GM12878 (cell line): ENCODE measurements around the gene CLDN9. TPM values are rescaled to one million over a fixed set of nuclear protein-coding genes. Genes with fewer than 3 reads are reported as not detected.

Experiments used
- ASH2L ChIP-seq: fragments of 300-600, 200-600 bp; sonication (generic); IDR thresholded peaks from 2 replicates; pipeline ENCODE4 v1.6.1; 2017; ENCODE audit warnings: low read depth, mild to moderate bottlenecking, borderline replicate concordance
- BACH1 ChIP-seq: fragments of 450-650 bp; IDR thresholded peaks from 2 replicates; pipeline ENCODE4 v1.6.1; 2017; ENCODE audit warnings: mild to moderate bottlenecking, borderline replicate concordance
- HCFC1 ChIP-seq: fragments of 150-350 bp; IDR thresholded peaks from 2 replicates; pipeline ENCODE4 v1.6.1; 2014; ENCODE audit warnings: low read length
- HDAC6 ChIP-seq: fragments of 200-600 bp; sonication (generic); IDR thresholded peaks from one replicate; pipeline ENCODE4 v1.8.0; 2017; ENCODE audit warnings: antibody characterized with exemption; ENCODE audit not compliant: unreplicated experiment
- IKZF1 ChIP-seq: fragments of 450-650 bp; conservative IDR thresholded peaks from 2 replicates; pipeline ENCODE4 v1.6.1; 2017; ENCODE audit warnings: antibody characterized with exemption, mild to moderate bottlenecking
- POLR2A ChIP-seq: IDR thresholded peaks from 2 replicates; pipeline ENCODE4 v1.6.1; 2011; ENCODE audit warnings: low read depth, mild to moderate bottlenecking, low read length
- RCOR1 ChIP-seq: conservative IDR thresholded peaks from 2 replicates; pipeline ENCODE4 v1.6.1; 2012; ENCODE audit warnings: low read depth, low read length, improper control_type of control experiment
- RFX5 ChIP-seq: IDR thresholded peaks from 2 replicates; pipeline ENCODE4 v1.6.1; 2011; ENCODE audit warnings: low read depth, low read length, improper control_type of control experiment
- SMC3 ChIP-seq: IDR thresholded peaks from 2 replicates; pipeline ENCODE4 v1.6.1; 2011; ENCODE audit warnings: low read length, improper control_type of control experiment, borderline replicate concordance
- SRF ChIP-seq, 2 experiments: IDR thresholded peaks; 2 replicates each; pipeline ENCODE4 v1.6.1; 2011; ENCODE audit warnings: low read depth in 2 of 2, low read length in 2 of 2, mild to moderate bottlenecking in 1 of 2, moderate library complexity in 1 of 2
- STAT1 ChIP-seq: fragments of 450-650 bp; conservative IDR thresholded peaks from 2 replicates; pipeline ENCODE4 v1.6.1; 2014; ENCODE audit warnings: antibody characterized with exemption, mild to moderate bottlenecking
- TCF7 ChIP-seq: IDR thresholded peaks from 2 replicates; pipeline ENCODE4 v1.6.1; 2014; ENCODE audit warnings: antibody characterized with exemption, borderline replicate concordance
- YY1 ChIP-seq: IDR thresholded peaks from 2 replicates; pipeline ENCODE4 v1.6.1; 2011; ENCODE audit warnings: low read depth, mild to moderate bottlenecking, low read length
- ZNF274 ChIP-seq: IDR thresholded peaks from one replicate; pipeline ENCODE4 v1.8.0; 2011; ENCODE audit not compliant: insufficient read length, insufficient read depth
- polyA plus RNA-seq, 11 experiments: library from polyadenylated mRNA; depleted of rRNA in 4 of 11; unstranded in 6 of 11; stranded (reverse) in 5 of 11; fragments of >200 nt; fragmentation: Nextera tagmentation in 4 of 11; fragmentation: Illumina TruSeq in 1 of 11; extraction: Ambion mirVana in 4 of 11; extraction: Trizol in 1 of 11; gene quantifications; 1 replicate in 1 of 11; 2 replicates in 10 of 11; pipeline versions ENCODE4 v1.2.1 to v1.2.3, GENCODE V29; 2011 to 2016; ENCODE audit warnings: inconsistent platforms in 2 of 11, missing spikeins in 2 of 11, low read depth in 1 of 11
- total RNA-seq, 4 experiments: library from RNA; depleted of rRNA in 3 of 4; stranded (reverse); fragments of >200 nt in 3 of 4; fragmentation: Illumina TruSeq in 1 of 4; extraction: Trizol in 1 of 4; gene quantifications; 2 replicates each; pipeline versions ENCODE4 v1.2.1 to v1.2.3, GENCODE V29; 2013 to 2021
- TF ChIP-seq, protein P1 (sequence below): IDR thresholded peaks from 2 replicates; pipeline ENCODE4 v1.6.1; 2012; ENCODE audit warnings: mild to moderate bottlenecking, low read depth, low read length
- TF ChIP-seq, protein P2 (sequence below): fragments of 450-650 bp; IDR thresholded peaks from 2 replicates; pipeline ENCODE4 v1.6.1; 2017; ENCODE audit warnings: borderline replicate concordance
- TF ChIP-seq, protein P3 (sequence below): fragments of 450-650 bp; IDR thresholded peaks from 2 replicates; pipeline ENCODE4 v1.6.1; 2016; ENCODE audit warnings: mild to moderate bottlenecking
- TF ChIP-seq, protein P4 (sequence below), 3 experiments: IDR thresholded peaks in 2 of 3; conservative IDR thresholded peaks in 1 of 3; 2 replicates each; pipeline ENCODE4 v1.5.1; 2011; ENCODE audit warnings: low read depth in 3 of 3, low read length in 3 of 3, mild to moderate bottlenecking in 3 of 3, control low read depth in 2 of 3, moderate library complexity in 2 of 3, inconsistent platforms in 1 of 3, mixed read lengths in 1 of 3; ENCODE audit not compliant: control insufficient read depth in 2 of 3, insufficient read depth in 1 of 3; ENCODE audit errors: extremely low read depth in 1 of 3
- TF ChIP-seq, protein P5 (sequence below): fragments of 450-650 bp; conservative IDR thresholded peaks from 2 replicates; pipeline ENCODE4 v1.6.1; 2017; ENCODE audit warnings: mild to moderate bottlenecking, moderate library complexity

CLDN9 gene
- total and polyA plus RNA-seq, 10 of the 15 experiments (the other 5 are each of a cell fraction or from before 2014, with no cell fraction given), result not detected

DNA sequence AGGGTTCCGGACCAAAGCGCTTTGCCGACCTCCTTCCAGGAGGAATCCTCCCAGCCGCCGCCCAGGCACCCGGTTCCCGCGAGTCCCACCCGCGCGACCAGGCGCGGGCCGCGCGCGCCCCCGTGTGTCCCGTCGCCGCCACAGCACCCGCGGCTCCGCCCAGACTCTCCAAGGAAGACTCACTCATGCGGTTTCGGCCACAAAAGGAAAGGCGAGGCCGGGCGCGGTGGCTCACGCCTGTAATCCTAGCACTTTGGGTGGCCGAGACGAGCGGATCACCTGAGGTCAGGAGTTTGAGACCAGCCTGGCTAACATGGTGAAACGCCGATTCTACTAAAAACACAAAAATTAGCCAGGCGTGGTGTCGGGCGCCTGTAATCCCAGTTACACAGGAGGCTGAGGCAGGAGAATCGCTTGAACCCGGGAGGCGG lies 29.0 kb upstream of the CLDN9 start (continued):
- TF ChIP-seq, protein P1, sequence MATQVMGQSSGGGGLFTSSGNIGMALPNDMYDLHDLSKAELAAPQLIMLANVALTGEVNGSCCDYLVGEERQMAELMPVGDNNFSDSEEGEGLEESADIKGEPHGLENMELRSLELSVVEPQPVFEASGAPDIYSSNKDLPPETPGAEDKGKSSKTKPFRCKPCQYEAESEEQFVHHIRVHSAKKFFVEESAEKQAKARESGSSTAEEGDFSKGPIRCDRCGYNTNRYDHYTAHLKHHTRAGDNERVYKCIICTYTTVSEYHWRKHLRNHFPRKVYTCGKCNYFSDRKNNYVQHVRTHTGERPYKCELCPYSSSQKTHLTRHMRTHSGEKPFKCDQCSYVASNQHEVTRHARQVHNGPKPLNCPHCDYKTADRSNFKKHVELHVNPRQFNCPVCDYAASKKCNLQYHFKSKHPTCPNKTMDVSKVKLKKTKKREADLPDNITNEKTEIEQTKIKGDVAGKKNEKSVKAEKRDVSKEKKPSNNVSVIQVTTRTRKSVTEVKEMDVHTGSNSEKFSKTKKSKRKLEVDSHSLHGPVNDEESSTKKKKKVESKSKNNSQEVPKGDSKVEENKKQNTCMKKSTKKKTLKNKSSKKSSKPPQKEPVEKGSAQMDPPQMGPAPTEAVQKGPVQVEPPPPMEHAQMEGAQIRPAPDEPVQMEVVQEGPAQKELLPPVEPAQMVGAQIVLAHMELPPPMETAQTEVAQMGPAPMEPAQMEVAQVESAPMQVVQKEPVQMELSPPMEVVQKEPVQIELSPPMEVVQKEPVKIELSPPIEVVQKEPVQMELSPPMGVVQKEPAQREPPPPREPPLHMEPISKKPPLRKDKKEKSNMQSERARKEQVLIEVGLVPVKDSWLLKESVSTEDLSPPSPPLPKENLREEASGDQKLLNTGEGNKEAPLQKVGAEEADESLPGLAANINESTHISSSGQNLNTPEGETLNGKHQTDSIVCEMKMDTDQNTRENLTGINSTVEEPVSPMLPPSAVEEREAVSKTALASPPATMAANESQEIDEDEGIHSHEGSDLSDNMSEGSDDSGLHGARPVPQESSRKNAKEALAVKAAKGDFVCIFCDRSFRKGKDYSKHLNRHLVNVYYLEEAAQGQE, result no peak
- TF ChIP-seq ZNF274 (no peak), IKZF1 (peak; percentile 84), HCFC1 (0 out of 2 replicates have a peak, but pooled peaks have one; percentile 12), YY1 (0 out of 2 replicates have a peak, but pooled peaks have one; percentile 47), STAT1 (0 out of 2 replicates have a peak, but pooled peaks have one; percentile 51), POLR2A (no peak), RCOR1 (no peak), ASH2L (no peak), TCF7 (no peak), RFX5 (no peak), BACH1 (0 out of 2 replicates have a peak, but pooled peaks have one; percentile 45), SMC3 (peak; percentile 34; the same call in 1 of the 2 replicates), SRF (IDR thresholded peaks at IDR 0.05; ENCODE audit: low read depth in 2 of 2, low read length in 2 of 2) (no peak), HDAC6 (no peak)
- TF ChIP-seq, protein P2, sequence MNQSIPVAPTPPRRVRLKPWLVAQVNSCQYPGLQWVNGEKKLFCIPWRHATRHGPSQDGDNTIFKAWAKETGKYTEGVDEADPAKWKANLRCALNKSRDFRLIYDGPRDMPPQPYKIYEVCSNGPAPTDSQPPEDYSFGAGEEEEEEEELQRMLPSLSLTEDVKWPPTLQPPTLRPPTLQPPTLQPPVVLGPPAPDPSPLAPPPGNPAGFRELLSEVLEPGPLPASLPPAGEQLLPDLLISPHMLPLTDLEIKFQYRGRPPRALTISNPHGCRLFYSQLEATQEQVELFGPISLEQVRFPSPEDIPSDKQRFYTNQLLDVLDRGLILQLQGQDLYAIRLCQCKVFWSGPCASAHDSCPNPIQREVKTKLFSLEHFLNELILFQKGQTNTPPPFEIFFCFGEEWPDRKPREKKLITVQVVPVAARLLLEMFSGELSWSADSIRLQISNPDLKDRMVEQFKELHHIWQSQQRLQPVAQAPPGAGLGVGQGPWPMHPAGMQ, result no peak
- TF ChIP-seq, protein P3, sequence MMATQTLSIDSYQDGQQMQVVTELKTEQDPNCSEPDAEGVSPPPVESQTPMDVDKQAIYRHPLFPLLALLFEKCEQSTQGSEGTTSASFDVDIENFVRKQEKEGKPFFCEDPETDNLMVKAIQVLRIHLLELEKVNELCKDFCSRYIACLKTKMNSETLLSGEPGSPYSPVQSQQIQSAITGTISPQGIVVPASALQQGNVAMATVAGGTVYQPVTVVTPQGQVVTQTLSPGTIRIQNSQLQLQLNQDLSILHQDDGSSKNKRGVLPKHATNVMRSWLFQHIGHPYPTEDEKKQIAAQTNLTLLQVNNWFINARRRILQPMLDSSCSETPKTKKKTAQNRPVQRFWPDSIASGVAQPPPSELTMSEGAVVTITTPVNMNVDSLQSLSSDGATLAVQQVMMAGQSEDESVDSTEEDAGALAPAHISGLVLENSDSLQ, result no peak
- TF ChIP-seq, protein P4, sequence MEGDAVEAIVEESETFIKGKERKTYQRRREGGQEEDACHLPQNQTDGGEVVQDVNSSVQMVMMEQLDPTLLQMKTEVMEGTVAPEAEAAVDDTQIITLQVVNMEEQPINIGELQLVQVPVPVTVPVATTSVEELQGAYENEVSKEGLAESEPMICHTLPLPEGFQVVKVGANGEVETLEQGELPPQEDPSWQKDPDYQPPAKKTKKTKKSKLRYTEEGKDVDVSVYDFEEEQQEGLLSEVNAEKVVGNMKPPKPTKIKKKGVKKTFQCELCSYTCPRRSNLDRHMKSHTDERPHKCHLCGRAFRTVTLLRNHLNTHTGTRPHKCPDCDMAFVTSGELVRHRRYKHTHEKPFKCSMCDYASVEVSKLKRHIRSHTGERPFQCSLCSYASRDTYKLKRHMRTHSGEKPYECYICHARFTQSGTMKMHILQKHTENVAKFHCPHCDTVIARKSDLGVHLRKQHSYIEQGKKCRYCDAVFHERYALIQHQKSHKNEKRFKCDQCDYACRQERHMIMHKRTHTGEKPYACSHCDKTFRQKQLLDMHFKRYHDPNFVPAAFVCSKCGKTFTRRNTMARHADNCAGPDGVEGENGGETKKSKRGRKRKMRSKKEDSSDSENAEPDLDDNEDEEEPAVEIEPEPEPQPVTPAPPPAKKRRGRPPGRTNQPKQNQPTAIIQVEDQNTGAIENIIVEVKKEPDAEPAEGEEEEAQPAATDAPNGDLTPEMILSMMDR (IDR thresholded peaks at IDR 0.05 in 2 of 3, conservative IDR thresholded peaks at IDR 0.05 in 1 of 3; ENCODE audit: control insufficient read depth in 2 of 3, extremely low read depth in 1 of 3, insufficient read depth in 1 of 3, low read depth in 3 of 3, low read length in 3 of 3), result peak; percentile 82 to 90 (median 83)
- TF ChIP-seq, protein P5, sequence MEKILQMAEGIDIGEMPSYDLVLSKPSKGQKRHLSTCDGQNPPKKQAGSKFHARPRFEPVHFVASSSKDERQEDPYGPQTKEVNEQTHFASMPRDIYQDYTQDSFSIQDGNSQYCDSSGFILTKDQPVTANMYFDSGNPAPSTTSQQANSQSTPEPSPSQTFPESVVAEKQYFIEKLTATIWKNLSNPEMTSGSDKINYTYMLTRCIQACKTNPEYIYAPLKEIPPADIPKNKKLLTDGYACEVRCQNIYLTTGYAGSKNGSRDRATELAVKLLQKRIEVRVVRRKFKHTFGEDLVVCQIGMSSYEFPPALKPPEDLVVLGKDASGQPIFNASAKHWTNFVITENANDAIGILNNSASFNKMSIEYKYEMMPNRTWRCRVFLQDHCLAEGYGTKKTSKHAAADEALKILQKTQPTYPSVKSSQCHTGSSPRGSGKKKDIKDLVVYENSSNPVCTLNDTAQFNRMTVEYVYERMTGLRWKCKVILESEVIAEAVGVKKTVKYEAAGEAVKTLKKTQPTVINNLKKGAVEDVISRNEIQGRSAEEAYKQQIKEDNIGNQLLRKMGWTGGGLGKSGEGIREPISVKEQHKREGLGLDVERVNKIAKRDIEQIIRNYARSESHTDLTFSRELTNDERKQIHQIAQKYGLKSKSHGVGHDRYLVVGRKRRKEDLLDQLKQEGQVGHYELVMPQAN, result 0 out of 2 replicates have a peak, but pooled peaks have one; percentile 30
